Activated CD4-positive, alpha-beta T cell treated with anti-CD3 and anti-CD28 coated beads for 48 hours (primary cell): Measurements from ENCODE around the gene HTR3E.
"Not testable (repeated sequence)": the region's sequence is repeated elsewhere in the genome, so short reads cannot be mapped to it uniquely, and the experiment has no call there.

Source experiments
- DNase-seq: peaks from one replicate; pipeline ENCODE4 v3.0.0-alpha.2; 2020

Gene HTR3E

DNA sequence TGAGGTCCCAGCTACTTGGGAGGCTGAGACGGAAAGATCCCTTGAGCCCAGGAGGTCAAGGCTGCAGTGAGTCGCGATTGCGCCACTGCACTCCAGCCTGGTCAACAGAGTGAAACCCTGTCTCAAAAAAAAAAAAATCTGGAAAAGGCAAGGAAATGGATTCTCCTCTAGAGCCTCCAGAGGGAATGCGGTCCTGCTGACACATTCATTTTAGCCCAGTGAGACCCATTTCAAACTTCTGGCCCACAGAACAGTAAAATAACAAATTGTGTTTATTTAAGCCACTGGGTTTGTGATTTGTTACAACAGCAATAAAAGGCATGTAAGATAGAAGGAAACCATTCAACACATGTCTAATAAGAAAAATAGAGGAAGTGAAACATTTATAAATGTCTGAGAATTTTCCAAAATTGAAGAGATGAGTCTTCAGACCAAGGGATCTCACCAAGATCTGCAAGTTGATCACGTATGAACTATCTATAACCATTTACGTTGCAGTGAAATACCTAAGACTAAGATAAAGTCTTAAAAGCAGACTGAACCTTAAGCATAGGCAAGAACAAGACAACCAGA is at the start of gene HTR3E:
HTR3E (plus strand) TSS at position 254 of the 573 bp plus-strand sequence. CDS start 466 bp downstream, outside the sequence.
- DNase-seq = no peak

GRCh38 chr3:184050217-184050847 is 46.5 kb upstream of the HTR3E start:
- no peak for DNase-seq

- DNase-seq = no peak
These were observed 44.1 kb upstream of the HTR3E start, which contains the start of gene HTR3C for GRCh38 chr3:184052767-184053166. TSS of gene HTR3C (plus strand) at chr3:184053047. CDS start at chr3:184053081, 34 bp downstream.

DNA sequence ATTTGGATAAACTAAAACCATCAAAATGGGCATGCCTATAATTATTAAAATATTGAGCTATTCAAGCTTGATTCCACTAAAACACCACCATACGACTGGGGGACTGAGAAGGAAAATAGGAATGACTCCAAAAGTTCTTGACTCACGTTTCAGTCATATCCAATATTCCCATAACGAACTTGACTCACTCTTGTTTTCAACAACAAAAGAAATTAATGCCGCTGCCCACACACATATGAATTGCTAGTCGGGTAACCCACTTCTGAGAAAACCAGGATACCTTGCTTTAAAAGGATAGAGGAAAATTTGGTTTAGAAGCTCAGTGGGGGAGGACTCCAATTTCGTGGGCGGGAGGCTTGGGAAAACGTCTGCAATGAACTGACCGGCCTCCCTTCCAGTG is 38.8 kb upstream of the HTR3E start:
- no peak for DNase-seq

GRCh38 chr3:184059424-184059823 is 37.4 kb upstream of the HTR3E start:
- DNase-seq = no peak

DNA sequence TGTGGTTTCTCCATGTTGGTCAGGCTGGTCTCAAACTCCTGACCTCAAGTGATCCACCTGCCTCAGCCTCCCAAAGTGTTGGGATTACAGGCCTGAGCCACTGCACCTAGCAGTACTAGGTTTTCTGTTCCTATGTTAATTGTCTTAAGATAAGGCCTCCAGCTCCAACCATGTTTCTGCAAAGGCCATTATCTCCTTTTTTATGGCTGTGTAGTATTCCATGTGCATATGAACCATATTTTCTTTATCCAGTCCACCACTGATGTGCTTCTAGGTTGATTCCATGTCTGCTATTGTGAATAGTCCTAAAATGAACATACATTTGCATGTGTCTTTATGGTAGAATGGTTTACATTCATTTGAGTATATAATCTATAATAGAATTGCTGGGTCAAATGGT is 34.2 kb upstream of the HTR3E start:
- DNase-seq = no peak

- DNase-seq = no peak
These were observed 30.7 kb upstream of the HTR3E start for GRCh38 chr3:184066211-184066610.

GRCh38 chr3:184067573-184068055 is 29.2 kb upstream of the HTR3E start:
- no peak for DNase-seq

DNA sequence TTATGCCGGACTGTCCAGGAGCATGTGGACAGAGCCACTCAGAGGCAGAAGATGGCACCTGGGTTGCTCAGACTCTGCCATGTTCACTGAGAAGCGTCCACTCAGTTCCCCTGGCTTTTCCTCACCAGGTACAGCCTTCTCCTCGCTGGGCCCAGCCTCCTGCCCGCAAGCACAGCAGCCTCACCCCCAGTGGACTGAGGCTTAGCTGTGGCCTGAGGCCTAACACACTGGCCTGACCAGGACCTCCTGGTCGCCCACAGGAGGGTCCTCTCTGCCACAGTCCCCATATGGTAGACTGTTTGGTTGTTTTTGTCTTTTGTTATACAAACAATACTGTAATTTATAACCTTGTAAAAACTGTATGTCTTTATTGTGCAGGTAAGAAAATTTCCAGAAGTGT is 28.5 kb upstream of the HTR3E start:
- no peak for DNase-seq

DNA sequence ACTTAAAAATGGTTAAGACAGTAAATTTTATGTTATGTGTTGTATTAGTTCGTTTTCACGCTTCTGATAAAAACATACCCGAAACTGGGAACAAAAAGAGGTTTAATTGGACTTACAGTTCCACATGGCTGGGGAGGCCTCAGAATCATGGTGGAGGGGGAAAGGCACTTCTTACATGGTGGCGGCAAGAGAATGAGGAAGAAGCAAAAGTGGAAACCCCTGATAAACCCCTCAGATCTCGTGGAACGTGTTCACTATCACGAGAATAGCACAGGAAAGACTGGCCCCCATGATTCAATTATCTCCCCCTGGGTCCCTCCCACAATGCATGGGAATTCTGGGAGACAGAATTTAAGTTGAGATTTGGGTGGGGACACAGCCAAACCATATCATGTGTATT is 25.7 kb upstream of the HTR3E start:
- DNase-seq = not testable (repeated sequence)

- no peak for DNase-seq
These were observed 23.2 kb upstream of the HTR3E start for GRCh38 chr3:184073621-184074020.

DNA sequence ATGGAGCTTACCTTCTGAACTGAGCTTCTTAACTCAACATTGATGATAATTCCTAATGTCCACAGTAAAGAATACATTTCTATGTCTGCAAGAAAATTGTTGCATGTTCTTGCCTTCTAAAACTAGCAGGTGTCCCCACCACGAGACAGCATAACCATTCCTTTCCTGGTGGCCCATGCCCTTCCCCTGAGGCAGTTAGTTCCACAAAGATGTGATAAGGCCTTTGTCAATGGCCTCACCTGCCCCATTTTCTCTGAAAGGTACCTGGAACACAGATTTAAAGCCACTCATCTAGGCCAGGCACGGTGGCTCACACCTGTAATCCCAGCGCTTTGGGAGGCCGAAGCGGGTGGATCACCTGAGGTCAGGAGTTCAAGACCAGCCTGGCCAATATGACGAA is 21.0 kb upstream of the HTR3E start:
- no peak for DNase-seq

- DNase-seq = no peak
These were observed 19.0 kb upstream of the HTR3E start for GRCh38 chr3:184077881-184078280.

- no peak for DNase-seq
These were observed 18.0 kb upstream of the HTR3E start for GRCh38 chr3:184078851-184079250.

GRCh38 chr3:184081116-184081830 is 15.6 kb upstream of the HTR3E start:
- no peak for DNase-seq

DNA sequence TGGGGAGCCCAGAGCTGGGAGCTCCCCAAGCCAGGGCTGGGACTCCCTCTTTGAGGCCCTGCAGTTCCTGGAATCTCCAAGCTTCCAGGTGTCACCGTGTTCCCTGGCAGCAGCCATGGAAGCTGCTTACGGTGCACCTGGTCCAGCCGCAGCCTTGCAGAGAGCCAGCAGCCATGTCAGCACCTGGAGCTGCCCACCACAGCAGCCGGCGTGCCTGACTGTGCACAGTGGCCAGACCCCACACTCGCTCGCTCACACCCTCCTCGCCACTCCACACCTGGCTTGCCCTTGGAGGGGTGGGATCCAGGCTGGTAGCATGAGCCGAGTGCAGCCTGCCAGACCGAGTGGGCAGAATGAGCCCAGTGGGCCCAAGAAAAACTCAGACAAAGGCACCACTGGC is 14.8 kb upstream of the HTR3E start:
- DNase-seq = no peak

DNA sequence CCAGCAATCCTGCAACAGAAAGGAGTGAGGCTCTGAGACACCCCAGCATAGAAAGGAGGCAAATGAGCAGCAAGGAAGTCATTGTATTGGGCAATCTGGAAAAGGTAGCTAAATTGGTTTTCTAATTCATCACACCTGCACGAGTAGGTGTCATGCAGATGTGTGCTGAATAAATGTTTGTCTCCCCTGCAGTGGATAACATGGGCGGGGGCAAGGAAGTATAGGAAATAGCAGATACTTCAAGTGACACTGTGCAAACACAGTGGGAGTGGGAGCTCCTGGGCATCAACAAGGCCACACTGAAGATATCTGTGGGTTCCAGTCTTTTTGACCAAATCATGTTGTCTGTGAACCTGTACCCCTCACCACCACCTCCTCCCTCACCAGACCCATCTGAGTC is 14.4 kb upstream of the HTR3E start:
- DNase-seq = no peak

DNA sequence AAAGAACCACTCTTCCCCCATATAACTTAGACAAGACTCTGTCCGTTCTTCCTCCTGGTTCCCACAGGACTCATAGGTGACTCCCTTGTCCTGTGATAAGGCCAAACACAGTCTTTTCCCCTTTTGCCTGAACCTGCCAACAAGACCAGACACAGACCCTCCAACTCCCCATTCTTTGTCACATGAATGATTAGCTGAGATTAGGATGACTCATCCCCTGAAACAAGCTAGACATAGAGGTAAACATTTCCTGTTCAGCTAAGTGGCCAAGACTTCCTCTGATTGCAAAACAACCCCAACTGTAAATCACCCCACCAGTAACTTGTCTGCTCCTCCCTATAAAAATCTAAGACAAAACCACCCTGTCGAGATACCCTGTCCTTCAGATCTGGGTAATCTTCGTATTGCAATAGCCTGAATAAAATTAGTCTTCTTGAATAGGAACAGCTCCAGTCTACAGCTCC is 11.4 kb upstream of the HTR3E start:
- DNase-seq = no peak

GRCh38 chr3:184092199-184092598 is 4.7 kb upstream of the HTR3E start:
- no peak for DNase-seq

DNA sequence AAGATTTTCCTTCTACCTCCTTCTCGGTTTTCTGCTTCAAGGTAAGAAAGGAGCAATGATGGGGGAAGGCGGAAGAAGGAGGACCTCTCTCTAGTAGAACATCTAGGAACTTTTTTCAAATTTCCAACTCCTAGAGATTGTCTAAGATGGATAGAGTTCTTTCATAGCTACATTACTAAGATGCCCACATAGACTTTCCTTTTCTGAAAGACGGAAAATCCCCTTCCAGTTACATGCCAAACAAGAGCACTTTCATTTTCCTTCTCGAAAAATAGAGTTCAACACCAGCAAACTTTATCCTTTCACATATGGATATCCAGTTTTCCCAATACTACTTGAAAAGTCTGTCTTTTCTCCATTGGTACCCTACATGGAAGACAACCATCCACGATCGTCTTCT is 692 bp downstream of the HTR3E start:
- DNase-seq = no peak

DNA sequence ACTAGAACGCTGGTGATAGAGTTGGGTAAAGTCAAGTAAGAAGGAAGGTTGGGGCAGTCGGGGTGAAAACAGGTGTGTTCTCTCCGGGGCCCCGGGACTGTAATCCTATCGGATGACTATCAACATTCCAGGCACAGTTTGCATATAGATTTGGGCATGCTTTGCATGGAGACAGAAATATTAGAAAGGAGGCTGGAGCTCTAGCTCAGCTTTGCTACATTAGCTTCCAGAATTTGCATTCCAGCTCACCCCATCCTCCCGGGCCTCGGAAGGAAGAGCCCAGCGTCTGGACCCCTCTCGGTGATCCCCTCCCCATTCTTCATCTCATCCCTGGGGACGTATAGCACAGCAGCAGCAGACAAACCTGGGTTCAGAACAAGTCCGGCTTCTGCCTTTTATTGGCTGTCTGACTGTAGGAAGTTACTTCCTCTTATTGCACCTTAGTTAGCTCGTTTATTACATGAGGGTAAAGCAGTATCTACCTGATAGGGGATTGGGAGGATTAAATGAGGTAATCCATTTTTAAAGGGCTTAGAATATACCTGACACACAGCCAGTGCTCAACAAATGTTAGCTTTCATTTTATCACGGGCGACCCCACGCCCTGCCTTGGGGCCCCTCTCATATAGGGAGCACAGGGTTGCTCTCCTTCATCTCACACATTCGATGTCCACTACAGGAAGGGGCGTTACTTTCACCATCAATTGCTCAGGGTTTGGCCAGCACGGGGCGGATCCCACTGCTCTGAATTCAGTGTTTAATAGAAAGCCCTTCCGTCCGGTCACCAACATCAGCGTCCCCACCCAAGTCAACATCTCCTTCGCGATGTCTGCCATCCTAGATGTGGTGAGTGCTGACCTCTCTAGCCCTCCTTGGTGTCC is 3.2 kb downstream of the HTR3E start:
- no peak for DNase-seq

- DNase-seq = no peak
These were observed 13.5 kb downstream of the HTR3E start for GRCh38 chr3:184110316-184110725.

DNA sequence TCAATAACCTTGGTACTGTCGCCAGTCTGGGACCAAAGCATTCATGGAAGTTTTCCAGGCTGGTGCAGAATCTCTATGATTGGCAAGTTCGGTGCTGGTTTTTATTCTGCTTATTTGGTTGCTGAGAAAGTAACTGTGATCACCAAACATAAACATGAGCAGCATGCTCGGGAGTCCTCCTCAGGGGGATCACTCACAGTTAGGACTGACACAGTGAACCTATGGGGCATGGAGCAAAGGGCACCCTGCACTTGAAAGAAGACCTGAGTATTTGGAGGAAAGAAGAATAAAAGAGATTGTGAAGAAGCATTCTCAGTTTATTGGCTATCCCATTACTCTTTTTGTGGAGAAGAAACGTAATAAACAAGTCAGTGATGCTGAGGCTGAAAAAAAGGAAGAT is 19.2 kb downstream of the HTR3E start:
- no peak for DNase-seq
